Lower leg skin (tissue), 3 donors: ENCODE data around the gene CADM3.

Experiments
- POLR2A ChIP-seq, 2 donors: fragments of 450-650 bp; IDR thresholded peaks; one replicate each; pipeline ENCODE4 v1.6.1; 2016 to 2017; ENCODE audit warnings: antibody characterized with exemption in 2 of 2, mild to moderate bottlenecking in 1 of 2, moderate library complexity in 1 of 2
- TF ChIP-seq, protein P1 (sequence below), 3 donors: fragments of 450-650 bp; IDR thresholded peaks; one replicate each; pipeline ENCODE4 v1.5.1; 2016; ENCODE audit warnings: antibody characterized with exemption in 3 of 3, mild to moderate bottlenecking in 3 of 3, moderate library complexity in 2 of 3

- TF ChIP-seq, protein P1, sequence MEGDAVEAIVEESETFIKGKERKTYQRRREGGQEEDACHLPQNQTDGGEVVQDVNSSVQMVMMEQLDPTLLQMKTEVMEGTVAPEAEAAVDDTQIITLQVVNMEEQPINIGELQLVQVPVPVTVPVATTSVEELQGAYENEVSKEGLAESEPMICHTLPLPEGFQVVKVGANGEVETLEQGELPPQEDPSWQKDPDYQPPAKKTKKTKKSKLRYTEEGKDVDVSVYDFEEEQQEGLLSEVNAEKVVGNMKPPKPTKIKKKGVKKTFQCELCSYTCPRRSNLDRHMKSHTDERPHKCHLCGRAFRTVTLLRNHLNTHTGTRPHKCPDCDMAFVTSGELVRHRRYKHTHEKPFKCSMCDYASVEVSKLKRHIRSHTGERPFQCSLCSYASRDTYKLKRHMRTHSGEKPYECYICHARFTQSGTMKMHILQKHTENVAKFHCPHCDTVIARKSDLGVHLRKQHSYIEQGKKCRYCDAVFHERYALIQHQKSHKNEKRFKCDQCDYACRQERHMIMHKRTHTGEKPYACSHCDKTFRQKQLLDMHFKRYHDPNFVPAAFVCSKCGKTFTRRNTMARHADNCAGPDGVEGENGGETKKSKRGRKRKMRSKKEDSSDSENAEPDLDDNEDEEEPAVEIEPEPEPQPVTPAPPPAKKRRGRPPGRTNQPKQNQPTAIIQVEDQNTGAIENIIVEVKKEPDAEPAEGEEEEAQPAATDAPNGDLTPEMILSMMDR (IDR thresholded peaks at IDR 0.05), result no peak
- no peak for TF ChIP-seq POLR2A (IDR thresholded peaks at IDR 0.05)
Measured at GRCh38 chr1:159250638-159251216, 79.3 kb downstream of the CADM3 start.
